BLaER1 (cell line): ENCODE results near the gene UBE3A.
A peak's percentile ranks its signal among the peaks of the same experiment; 100 is the strongest.

Source experiments
- H3K27ac ChIP-seq: shearing (Covaris generic); formaldehyde crosslinking; 2 replicates; pipeline ENCODE4 v1.8.1; 2022
- H3K27me3 ChIP-seq: shearing (Covaris generic); formaldehyde crosslinking; 2 replicates; pipeline ENCODE4 v1.8.1; 2022
- H3K36me3 ChIP-seq: shearing (Covaris generic); formaldehyde crosslinking; 2 replicates; pipeline ENCODE4 v1.8.1; 2022
- H3K4me1 ChIP-seq: shearing (Covaris generic); formaldehyde crosslinking; 2 replicates; pipeline ENCODE4 v1.8.1; 2022
- H3K4me2 ChIP-seq: shearing (Covaris generic); formaldehyde crosslinking; 2 replicates; pipeline ENCODE4 v1.8.1; 2022
- H3K4me3 ChIP-seq: shearing (Covaris generic); formaldehyde crosslinking; 2 replicates; pipeline ENCODE4 v1.8.1; 2022
- H3K9ac ChIP-seq: shearing (Covaris generic); formaldehyde crosslinking; 2 replicates; pipeline ENCODE4 v1.8.1; 2022
- H3K9me3 ChIP-seq: shearing (Covaris generic); formaldehyde crosslinking; 2 replicates; pipeline ENCODE4 v1.8.1; 2022
- H4K20me1 ChIP-seq: shearing (Covaris generic); formaldehyde crosslinking; 2 replicates; pipeline ENCODE4 v1.8.1; 2022
- Cebpa-rat ChIP-seq: shearing (Covaris generic); IDR thresholded peaks from 2 replicates; pipeline ENCODE4 v1.8.1; 2022

Gene UBE3A

DNA sequence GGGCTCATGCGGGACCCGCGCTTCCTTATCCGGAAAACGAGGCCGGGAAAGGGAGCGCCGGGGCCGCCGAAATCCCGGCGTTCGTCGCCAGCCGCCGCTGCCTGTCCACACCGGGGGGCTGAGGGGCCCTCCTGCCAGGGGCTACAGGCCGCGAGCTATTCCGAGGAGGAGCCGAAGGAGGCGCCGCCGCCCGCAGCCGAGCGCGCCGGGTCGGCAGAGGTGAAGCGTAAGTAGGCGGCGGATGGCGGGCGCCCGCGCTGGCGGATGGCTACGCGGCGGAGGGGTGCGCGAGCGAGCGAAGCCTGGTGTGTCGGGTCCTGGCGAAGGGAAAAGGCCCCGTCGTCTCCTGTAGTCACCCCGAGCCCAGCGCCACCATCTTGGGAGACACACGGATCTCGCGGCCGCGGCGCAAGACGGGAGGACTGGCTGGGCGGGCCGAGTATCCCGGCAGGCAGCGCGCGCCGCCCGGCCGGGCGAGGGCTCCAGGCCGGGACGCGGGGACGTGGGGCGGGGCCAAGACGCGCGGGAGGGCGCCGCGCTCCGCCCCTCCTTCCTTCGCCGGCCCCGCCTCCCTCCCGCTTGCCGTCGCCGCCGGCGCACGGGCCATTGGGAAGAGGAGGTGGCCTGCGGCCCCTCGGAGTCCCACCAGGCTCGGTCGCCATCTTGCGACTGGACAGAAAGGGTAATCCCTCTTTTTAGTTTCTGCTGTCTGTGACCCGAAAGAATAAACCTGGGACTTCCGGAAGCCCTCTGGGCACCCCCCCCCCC is at the start of gene UBE3A:
Gene UBE3A, minus strand, starts transcription at position 424 of the 768 bp plus-strand sequence. CDS start 29,917 bp downstream, outside the sequence.
- no peak for TF ChIP-seq Cebpa-rat
- peaks cover 28% of the 10 kb centered on the region for H3K4me1 ChIP-seq
- H3K4me2 ChIP-seq = peak within 1 kb of the TSS; percentile 97
- peaks cover 48% of the 10 kb centered on the region for H4K20me1 ChIP-seq
- H3K27me3 ChIP-seq = no peaks in the 10 kb centered on the region; the same call in 1 of the 2 replicates
- H3K9me3 ChIP-seq = peaks cover 25% of the 10 kb centered on the region
- peak within 1 kb of the TSS; percentile 100 for H3K27ac ChIP-seq
- H3K36me3 ChIP-seq = peaks cover 21% of the 10 kb centered on the region; the same call in 1 of the 2 replicates
- peak within 1 kb of the TSS; percentile 100 for H3K9ac ChIP-seq
- peak within 1 kb of the TSS; percentile 100 for H3K4me3 ChIP-seq

DNA sequence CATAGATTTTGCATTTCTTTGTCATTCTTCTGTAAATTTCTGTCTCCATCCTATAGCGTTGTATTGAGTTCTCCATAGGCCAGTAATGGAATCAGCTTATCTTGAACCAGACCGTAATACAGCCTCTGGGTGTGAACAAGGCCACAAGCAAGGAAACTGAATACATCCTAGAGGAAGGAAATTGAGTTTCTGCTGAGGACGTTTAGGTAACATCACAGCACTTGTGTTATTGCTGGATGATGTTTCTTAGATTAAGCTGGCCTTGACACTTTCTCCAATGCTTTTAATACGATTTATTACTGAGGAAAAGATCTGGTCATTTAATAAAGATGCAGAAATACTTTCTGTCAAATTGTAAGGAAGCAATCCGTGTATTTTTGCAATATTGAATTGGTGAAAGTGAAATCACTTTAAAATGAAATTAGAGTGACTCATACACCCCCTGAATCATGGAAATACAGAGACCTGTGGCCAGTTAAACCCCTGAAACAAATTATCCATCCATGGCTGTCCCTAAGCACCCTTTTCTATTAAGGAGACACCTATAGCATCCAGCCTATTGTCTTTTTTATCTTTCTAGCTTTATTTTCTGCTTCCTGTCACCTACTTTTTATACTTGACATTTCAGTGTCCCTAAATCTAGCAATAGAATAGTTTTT is 48.5 kb upstream of the UBE3A start:
- no peak for TF ChIP-seq Cebpa-rat
- H3K4me1 ChIP-seq = no peaks in the 10 kb centered on the region
- H3K4me2 ChIP-seq = no peak overlapping the region

DNA sequence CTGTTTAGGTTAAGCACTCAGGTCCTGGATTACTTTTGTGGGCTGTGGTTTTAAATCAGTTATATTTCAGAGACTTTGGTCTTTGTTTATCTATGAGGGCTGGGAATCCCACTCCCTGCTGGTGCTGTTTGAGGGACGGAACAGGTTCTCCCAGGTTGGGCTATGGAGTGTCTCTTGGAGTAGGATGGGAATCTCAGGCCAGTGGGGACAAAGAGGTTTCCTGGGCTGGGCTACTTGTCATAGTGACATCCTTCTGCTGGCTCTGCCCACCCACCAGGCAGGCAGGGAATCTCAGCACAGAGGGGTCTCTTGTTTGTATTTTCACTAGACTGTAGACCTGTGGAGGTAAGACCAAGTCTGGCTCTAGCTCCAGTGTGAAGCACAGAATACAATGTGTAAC is 47.2 kb upstream of the UBE3A start:
- no peaks in the 10 kb centered on the region for H4K20me1 ChIP-seq
- H3K27ac ChIP-seq = no peak overlapping the region
- no peak for TF ChIP-seq Cebpa-rat
- no peaks in the 10 kb centered on the region for H3K27me3 ChIP-seq
- no peaks in the 10 kb centered on the region for H3K36me3 ChIP-seq
- H3K4me2 ChIP-seq = no peak overlapping the region
- H3K9ac ChIP-seq = no peak overlapping the region
- peaks cover 19% of the 10 kb centered on the region for H3K9me3 ChIP-seq
- H3K4me3 ChIP-seq = no peak overlapping the region
- no peaks in the 10 kb centered on the region for H3K4me1 ChIP-seq

More for the DNA sequence above, 48.5 kb upstream of the UBE3A start:
- H3K36me3 ChIP-seq = no peaks in the 10 kb centered on the region
- H3K27me3 ChIP-seq = no peaks in the 10 kb centered on the region
- no peak overlapping the region for H3K27ac ChIP-seq
- H3K9ac ChIP-seq = no peak overlapping the region
- no peaks in the 10 kb centered on the region for H4K20me1 ChIP-seq
- H3K4me3 ChIP-seq = no peak overlapping the region
- peaks cover 25% of the 10 kb centered on the region for H3K9me3 ChIP-seq

DNA sequence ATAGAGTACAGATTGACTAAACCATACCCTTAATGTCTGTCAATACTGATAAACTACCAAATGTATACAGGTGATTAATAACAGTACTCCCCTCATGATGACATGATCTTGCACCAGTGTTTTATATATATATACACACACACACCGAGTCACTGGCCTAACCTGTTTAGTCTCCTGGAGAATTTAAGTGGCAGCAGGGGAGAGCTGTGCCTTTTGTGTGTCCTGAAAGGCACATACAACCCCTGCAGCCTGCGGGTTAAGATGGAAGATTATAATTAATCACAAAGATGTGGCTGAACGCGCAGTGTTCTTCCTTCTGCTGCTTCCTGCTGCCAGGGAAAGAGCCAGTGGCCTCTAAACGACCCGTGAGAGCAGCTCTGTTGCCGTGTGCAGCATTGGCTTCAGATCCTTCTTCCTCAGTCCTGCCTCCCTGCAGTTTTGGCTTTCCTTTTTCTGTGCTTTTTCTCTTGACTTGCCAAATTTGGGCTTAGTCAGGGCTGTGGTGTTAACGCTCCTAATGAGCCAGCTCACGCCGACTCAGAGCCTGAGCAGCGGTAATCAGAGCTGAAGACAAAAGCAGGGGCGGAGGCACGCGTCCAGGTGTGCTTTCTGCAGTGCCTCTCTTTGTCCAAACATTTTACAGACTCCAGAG is 42.5 kb upstream of the UBE3A start:
- Histone ChIP-seq H4K20me1 (no peaks in the 10 kb centered on the region), H3K4me1 (no peaks in the 10 kb centered on the region), H3K27ac (no peak overlapping the region), H3K9me3 (no peaks in the 10 kb centered on the region), H3K9ac (no peak overlapping the region), H3K4me3 (no peak overlapping the region), H3K4me2 (no peak overlapping the region), H3K27me3 (no peaks in the 10 kb centered on the region), H3K36me3 (no peaks in the 10 kb centered on the region)
- TF ChIP-seq Cebpa-rat = no peak

- H3K36me3 ChIP-seq = no peaks in the 10 kb centered on the region
- H3K27me3 ChIP-seq = no peaks in the 10 kb centered on the region
- H3K4me2 ChIP-seq = no peak overlapping the region
- no peaks in the 10 kb centered on the region for H3K4me1 ChIP-seq
- no peak overlapping the region for H3K27ac ChIP-seq
- no peak overlapping the region for H3K4me3 ChIP-seq
- no peak for TF ChIP-seq Cebpa-rat
- H3K9ac ChIP-seq = no peak overlapping the region
- H3K9me3 ChIP-seq = no peaks in the 10 kb centered on the region
- H4K20me1 ChIP-seq = no peaks in the 10 kb centered on the region
Measured at GRCh38 chr15:25478313-25478712, 39.5 kb upstream of the UBE3A start.

GRCh38 chr15:25477816-25478215 is 39.0 kb upstream of the UBE3A start:
- H3K27me3 ChIP-seq = no peaks in the 10 kb centered on the region
- no peak overlapping the region for H3K4me2 ChIP-seq
- no peaks in the 10 kb centered on the region for H4K20me1 ChIP-seq
- no peaks in the 10 kb centered on the region for H3K36me3 ChIP-seq
- H3K9me3 ChIP-seq = no peaks in the 10 kb centered on the region
- no peaks in the 10 kb centered on the region for H3K4me1 ChIP-seq
- no peak overlapping the region for H3K27ac ChIP-seq
- H3K4me3 ChIP-seq = no peak overlapping the region
- H3K9ac ChIP-seq = no peak overlapping the region
- TF ChIP-seq Cebpa-rat = no peak

- Histone ChIP-seq H3K4me1 (no peaks in the 10 kb centered on the region), H3K36me3 (no peaks in the 10 kb centered on the region), H3K4me3 (no peak overlapping the region), H3K27ac (no peak overlapping the region), H3K4me2 (no peak overlapping the region), H3K9me3 (0 out of 2 replicates have a peak, but pooled peaks cover 11% of the 10 kb centered on the region), H4K20me1 (no peaks in the 10 kb centered on the region), H3K27me3 (no peaks in the 10 kb centered on the region), H3K9ac (no peak overlapping the region)
- no peak for TF ChIP-seq Cebpa-rat
Measured at GRCh38 chr15:25474251-25474650, 35.4 kb upstream of the UBE3A start.

- no peaks in the 10 kb centered on the region for H4K20me1 ChIP-seq
- H3K36me3 ChIP-seq = no peaks in the 10 kb centered on the region
- peaks cover 17% of the 10 kb centered on the region; the same call in 1 of the 2 replicates for H3K9me3 ChIP-seq
- no peaks in the 10 kb centered on the region for H3K27me3 ChIP-seq
- no peak overlapping the region for H3K4me3 ChIP-seq
- H3K4me1 ChIP-seq = peaks cover 13% of the 10 kb centered on the region
- no peak overlapping the region for H3K27ac ChIP-seq
- no peak overlapping the region for H3K9ac ChIP-seq
- no peak overlapping the region for H3K4me2 ChIP-seq
- no peak for TF ChIP-seq Cebpa-rat
Measured at GRCh38 chr15:25470230-25470629, 31.4 kb upstream of the UBE3A start.

DNA sequence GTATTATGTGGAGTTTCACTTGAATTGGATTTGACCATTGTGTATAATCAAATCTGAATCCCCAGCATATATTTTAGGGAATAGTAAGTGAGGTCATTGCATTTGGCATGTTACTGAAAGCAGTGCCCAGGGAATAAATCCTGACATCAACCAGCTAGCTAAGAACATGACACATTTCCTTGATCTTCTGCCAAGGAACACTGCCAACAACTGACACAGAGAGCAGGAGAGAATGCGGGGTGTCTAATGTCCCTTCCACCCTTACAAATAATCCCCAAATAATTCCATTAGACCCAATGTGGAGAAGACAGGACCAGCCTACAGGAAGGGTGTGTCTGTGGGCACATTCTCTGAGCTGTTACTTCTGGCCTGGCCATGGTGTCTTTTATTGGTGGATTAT is 30.6 kb upstream of the UBE3A start:
- peaks cover 17% of the 10 kb centered on the region; the same call in 1 of the 2 replicates for H3K9me3 ChIP-seq
- no peaks in the 10 kb centered on the region for H4K20me1 ChIP-seq
- H3K4me1 ChIP-seq = peaks cover 22% of the 10 kb centered on the region
- H3K36me3 ChIP-seq = no peaks in the 10 kb centered on the region
- no peak overlapping the region for H3K4me3 ChIP-seq
- H3K4me2 ChIP-seq = no peak overlapping the region
- no peak overlapping the region for H3K27ac ChIP-seq
- no peak overlapping the region for H3K9ac ChIP-seq
- no peak for TF ChIP-seq Cebpa-rat
- no peaks in the 10 kb centered on the region for H3K27me3 ChIP-seq

- Histone ChIP-seq H3K4me1 (peaks cover 29% of the 10 kb centered on the region), H3K4me2 (no peak overlapping the region), H3K36me3 (no peaks in the 10 kb centered on the region), H3K27me3 (no peaks in the 10 kb centered on the region), H3K9ac (no peak overlapping the region), H4K20me1 (no peaks in the 10 kb centered on the region), H3K4me3 (no peak overlapping the region), H3K9me3 (peaks cover 17% of the 10 kb centered on the region; the same call in 1 of the 2 replicates), H3K27ac (no peak overlapping the region)
- no peak for TF ChIP-seq Cebpa-rat
Measured at GRCh38 chr15:25468611-25469010, 29.8 kb upstream of the UBE3A start.
